M059J (cell line): Measurements from ENCODE around the gene STYXL1. TPM values are rescaled to one million over a fixed set of nuclear protein-coding genes. Genes with fewer than 3 reads are reported as not detected.

Experiments used
- DNase-seq: peaks from one replicate; pipeline ENCODE4 v3.0.0-alpha.2; 2012; ENCODE audit warnings: low read depth
- total RNA-seq: library from RNA; depleted of rRNA; stranded (reverse); fragments of >200 nt; shearing (Covaris generic); gene quantifications from 2 replicates; pipeline ENCODE4 v1.2.3, GENCODE V29; 2014

Gene STYXL1
- total RNA-seq, 1 experiment from 2014 or later, result 77.7 TPM

- no peak for DNase-seq
These were observed 55.6 kb downstream of the STYXL1 start for GRCh38 chr7:75992083-75992755.

- no peak for DNase-seq
These were observed 56.2 kb downstream of the STYXL1 start for GRCh38 chr7:75991531-75992082.

- DNase-seq, result peak; percentile 18
These were observed 58.1 kb downstream of the STYXL1 start for GRCh38 chr7:75989500-75990388.

DNA sequence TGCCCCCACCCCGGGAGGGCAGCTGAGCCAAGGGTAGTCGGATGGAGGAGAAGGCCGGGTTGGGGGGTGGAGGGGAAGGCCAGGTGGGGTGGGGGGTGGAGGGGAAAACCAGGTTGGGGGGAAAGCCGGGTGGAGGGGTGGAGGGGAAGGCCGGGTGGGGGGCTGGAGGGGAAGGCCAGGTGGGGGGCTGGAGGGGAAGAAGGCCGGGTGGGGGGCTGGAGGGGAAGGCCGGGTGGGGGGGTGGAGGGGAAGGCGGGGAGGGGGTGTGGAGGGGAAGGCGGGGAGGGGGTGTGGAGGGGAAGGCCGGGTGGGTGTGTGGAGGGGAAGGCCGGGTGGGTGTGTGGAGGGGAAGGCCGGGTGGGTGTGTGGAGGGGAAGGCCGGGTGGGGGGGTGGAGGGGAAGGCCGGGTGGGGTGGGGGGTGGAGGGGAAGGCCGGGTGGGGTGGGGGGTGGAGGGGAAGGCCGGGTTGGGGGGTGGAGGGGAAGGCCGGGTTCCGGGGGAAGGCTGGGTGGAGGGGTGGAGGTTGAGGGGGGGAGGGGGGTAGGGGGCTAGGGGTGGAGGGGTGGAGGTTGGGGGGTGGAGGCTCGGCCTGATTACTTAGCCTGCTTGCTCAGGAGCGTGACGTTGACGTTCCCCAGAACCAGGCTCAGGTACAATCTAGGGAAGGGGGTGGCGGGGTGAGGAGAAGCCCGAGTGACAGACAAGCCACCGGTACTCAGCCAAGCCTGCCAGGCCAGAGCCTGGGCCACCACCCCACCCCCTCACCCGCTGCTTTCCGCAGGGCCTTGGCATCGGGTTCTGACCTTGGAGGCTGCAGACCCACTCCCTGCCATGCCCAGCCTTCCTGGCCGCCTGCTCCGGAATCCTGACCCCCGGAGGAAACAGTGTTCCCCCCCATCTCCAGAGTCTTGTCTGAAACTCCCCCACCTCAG, 59.0 kb downstream of the STYXL1 start:
- DNase-seq, result no peak

- no peak for DNase-seq
These were observed 59.8 kb downstream of the STYXL1 start for GRCh38 chr7:75987805-75988567.

DNA sequence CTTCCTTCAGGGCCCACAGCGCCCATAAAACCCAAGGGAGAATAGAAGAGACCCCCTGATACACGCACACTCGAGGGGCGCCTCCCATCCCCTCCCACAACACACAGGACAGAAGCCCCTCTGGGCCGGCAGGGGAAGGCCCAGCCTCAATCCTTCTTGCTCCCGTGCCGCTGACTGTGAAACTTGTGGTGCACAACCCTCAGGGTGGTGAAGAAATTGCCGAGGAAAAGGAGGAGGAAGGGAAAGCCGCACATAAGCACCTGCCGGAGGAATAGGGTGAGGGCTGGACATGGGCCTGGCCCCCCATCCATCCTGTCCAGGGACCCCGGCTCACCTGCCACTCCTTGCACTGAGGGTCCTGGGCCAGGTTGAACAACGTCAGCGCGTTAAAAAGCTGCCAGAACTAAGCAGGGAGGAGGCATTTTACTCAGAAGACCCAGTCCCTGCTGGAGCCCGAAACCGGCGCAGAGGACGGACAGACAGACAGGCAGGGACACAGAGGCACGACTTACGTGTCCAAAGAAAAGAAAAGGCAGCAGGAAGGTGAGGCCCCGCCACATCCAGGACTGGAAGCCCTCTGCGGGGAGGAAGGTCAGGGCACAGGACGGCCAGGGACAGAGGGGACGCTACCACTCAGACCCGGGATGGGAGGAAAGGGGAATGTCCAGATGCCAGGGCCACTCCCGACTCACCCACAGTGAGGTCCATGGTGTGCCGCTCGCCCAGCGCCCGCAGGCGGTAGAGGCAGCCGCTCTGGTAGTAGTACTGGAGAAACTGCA, 60.6 kb downstream of the STYXL1 start:
- no peak for DNase-seq

GRCh38 chr7:75986147-75986781, 61.5 kb downstream of the STYXL1 start:
- DNase-seq, result no peak

GRCh38 chr7:75985518-75986146, 62.2 kb downstream of the STYXL1 start:
- no peak for DNase-seq

GRCh38 chr7:75985009-75985517, 62.7 kb downstream of the STYXL1 start:
- no peak for DNase-seq

- no peak for DNase-seq
These were observed 63.4 kb downstream of the STYXL1 start for GRCh38 chr7:75984130-75985008.

GRCh38 chr7:75983471-75984129, 64.2 kb downstream of the STYXL1 start:
- DNase-seq, result no peak

DNA sequence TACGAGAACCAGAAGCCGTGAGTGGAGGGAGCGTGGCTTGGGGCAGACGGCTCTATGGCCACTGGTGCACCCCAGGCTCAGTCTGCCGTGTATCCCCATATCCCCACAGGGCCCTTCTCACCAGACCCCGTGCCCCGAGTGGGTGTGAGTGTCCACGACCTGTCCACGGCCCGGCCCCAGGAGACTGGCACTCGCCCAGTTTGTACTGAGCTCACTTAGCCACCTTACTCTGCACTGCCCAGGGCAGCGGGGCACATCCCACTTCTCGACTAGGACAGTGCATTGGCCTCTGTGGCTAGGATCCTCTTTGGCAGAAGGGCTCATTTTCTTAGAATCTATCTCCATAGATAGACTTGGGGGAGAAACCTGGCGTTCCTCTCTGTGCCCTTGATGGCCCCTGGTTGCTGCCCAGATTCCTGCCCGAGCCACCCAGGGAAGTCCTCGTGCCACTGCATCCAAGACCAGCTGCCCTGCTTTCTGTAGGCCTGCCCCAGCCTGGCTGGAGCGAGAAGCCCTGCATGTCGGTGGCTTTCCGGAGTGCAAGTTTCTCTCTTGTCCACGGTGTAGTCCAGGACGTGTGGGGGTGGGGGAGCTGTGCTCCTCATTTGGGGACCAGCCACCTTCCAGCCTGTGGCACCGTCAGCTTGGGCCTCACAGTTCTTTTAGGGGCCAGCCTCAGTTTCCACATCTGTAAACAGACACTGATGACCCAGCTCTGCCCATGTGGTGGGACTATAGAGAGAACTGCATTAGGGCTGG, 65.3 kb downstream of the STYXL1 start:
- no peak for DNase-seq

DNA sequence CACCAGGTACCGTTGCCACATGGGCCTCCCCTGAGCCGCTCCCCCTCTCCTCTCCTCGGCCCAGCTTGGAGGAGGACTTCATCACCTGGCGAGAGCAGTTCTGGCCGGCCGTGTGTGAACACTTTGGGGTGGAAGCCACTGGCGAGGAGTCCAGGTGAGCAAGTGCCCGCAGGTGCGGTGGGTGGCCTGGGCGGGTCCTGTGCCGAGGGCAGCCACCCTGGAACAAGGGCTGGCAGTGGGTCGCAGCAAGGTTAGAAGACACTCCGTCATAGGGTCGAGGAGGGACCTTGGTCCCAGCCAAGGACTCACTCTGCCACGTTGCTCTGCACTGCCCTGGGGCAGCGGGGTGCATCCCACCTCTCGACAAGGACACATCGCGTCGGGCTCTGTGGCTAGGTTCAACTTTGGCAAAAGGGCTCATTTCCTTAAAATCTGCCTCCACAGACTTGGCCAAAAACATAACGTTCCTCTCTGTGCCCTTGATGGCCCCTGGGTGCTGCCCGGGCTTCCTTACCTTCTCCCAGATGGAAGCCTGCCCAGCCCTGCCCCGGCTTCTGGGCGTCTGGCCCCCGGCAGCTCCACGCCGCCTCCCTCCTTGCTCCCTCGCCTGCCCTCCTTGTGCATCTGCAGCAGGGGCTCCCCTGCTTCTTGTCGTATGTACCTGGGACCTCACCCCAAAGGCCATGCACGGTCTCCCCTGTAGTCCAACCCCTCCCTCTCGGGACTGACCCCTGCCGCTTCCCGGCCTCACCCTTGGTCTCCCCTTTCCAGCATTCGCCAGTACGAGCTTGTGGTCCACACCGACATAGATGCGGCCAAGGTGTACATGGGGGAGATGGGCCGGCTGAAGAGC, 66.1 kb downstream of the STYXL1 start:
- no peak for DNase-seq

DNA sequence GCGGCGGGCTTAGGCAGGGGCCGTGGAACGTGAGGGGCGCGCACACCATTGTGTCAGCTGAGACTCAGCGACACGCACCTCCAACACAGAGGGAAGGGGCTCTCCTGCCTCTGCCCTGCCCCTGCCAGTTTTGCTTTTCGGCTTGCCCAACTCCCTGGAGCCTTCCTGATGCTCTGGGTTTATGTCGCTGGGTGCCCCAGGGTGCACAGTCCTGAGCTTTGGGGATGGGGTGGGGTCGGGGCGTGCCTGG, 66.7 kb downstream of the STYXL1 start:
- no peak for DNase-seq

GRCh38 chr7:75980430-75981202, 67.2 kb downstream of the STYXL1 start:
- no peak for DNase-seq
